Peyer's patch (tissue), 4 donors: ENCODE data around the gene KIAA1614. TPM values are rescaled to one million over a fixed set of nuclear protein-coding genes. Genes with fewer than 3 reads are reported as not detected.

Source experiments
- DNase-seq, 3 donors: peaks; one replicate each; pipeline ENCODE4 v3.0.0-alpha.2; 2017 to 2019
- H3K27ac ChIP-seq, 4 donors: fragments of 200-600 bp; sonication (generic); one replicate each; pipeline ENCODE4 v1.5.1; 2016 to 2019
- H3K27me3 ChIP-seq, 2 donors: fragments of 200-600 bp; sonication (generic); one replicate each; pipeline ENCODE4 v1.5.1; 2019
- H3K36me3 ChIP-seq, 3 donors: fragments of 200-600 bp; sonication (generic); one replicate each; pipeline ENCODE4 v1.5.1; 2016 to 2019
- H3K4me1 ChIP-seq, 4 donors: fragments of 200-600 bp; sonication (generic); one replicate each; pipeline ENCODE4 v1.5.1; 2016 to 2019
- H3K4me3 ChIP-seq, 4 donors: fragments of 200-600 bp; sonication (generic); 1 replicate in 3 of 4; 2 replicates in 1 of 4; pipeline ENCODE4 v1.5.1; 2016 to 2019; ENCODE audit warnings: mild to moderate bottlenecking in 1 of 4
- H3K9me3 ChIP-seq, 4 donors: fragments of 200-600 bp; sonication (generic); one replicate each; pipeline ENCODE4 v1.5.1; 2016 to 2019; ENCODE audit warnings: mild to moderate bottlenecking in 1 of 4
- CTCF ChIP-seq, 6 experiments: fragments of 450-650 bp in 4 of 6; fragments of 200-600 bp in 2 of 6; sonication (generic) in 1 of 6; IDR thresholded peaks; one replicate each; pipeline ENCODE4 v1.5.1; 2017 to 2019; ENCODE audit warnings: antibody characterized with exemption in 6 of 6, mild to moderate bottlenecking in 3 of 6, moderate library complexity in 1 of 6
- POLR2A ChIP-seq, 2 donors: fragments of 450-650 bp; IDR thresholded peaks; one replicate each; pipeline ENCODE4 v1.5.1; 2017; ENCODE audit warnings: antibody characterized with exemption in 2 of 2, mild to moderate bottlenecking in 2 of 2, moderate library complexity in 2 of 2
- total RNA-seq, 4 donors: library from RNA; depleted of rRNA; stranded (reverse); fragments of >200 nt; gene quantifications; one replicate each; pipeline ENCODE4 v1.1.0, GENCODE V29; 2016

The KIAA1614 gene
- total RNA-seq, 4 donors from 2014 or later, result 0.35 to 2.5 (median 1.7) TPM

- Histone ChIP-seq H3K36me3 (peaks cover 0 to 10% (median 0%) of the 10 kb centered on the region in 3 donors), H3K4me1 (peaks cover 0 to 9% (median 0%) of the 10 kb centered on the region in 4 donors), H3K27me3 (no peaks in the 10 kb centered on the region), H3K27ac (no peak overlapping the region), H3K4me3 (no peak overlapping the region), H3K9me3 (no peaks in the 10 kb centered on the region)
- no peak for DNase-seq
- TF ChIP-seq CTCF (IDR thresholded peaks at IDR 0.05), result no peak
- no peak for TF ChIP-seq POLR2A (IDR thresholded peaks at IDR 0.05)
These were observed 57.8 kb downstream of the KIAA1614 start for GRCh38 chr1:180970333-180971079.

- no peaks in the 10 kb centered on the region for H3K9me3 ChIP-seq
- H3K4me1 ChIP-seq, result peaks cover 0 to 9% (median 0%) of the 10 kb centered on the region in 4 donors
- no peak overlapping the region for H3K27ac ChIP-seq
- no peak for DNase-seq
- no peak overlapping the region for H3K4me3 ChIP-seq
- TF ChIP-seq POLR2A (IDR thresholded peaks at IDR 0.05) (no peak), CTCF (IDR thresholded peaks at IDR 0.05) (no peak)
- peaks cover 0 to 18% (median 0%) of the 10 kb centered on the region in 3 donors for H3K36me3 ChIP-seq
- no peaks in the 10 kb centered on the region for H3K27me3 ChIP-seq
These were observed 58.7 kb downstream of the KIAA1614 start for GRCh38 chr1:180971273-180971997.

- no peak for DNase-seq
- Histone ChIP-seq H3K4me1 (peaks cover 0 to 9% (median 0%) of the 10 kb centered on the region in 4 donors), H3K9me3 (no peaks in the 10 kb centered on the region), H3K4me3 (no peak overlapping the region), H3K27me3 (no peaks in the 10 kb centered on the region), H3K27ac (no peak overlapping the region), H3K36me3 (peaks cover 0 to 26% (median 0%) of the 10 kb centered on the region in 3 donors)
- TF ChIP-seq POLR2A (IDR thresholded peaks at IDR 0.05) (no peak), CTCF (IDR thresholded peaks at IDR 0.05) (no peak)
These were observed 60.7 kb downstream of the KIAA1614 start for GRCh38 chr1:180973369-180973768.

GRCh38 chr1:180974236-180974635, 61.5 kb downstream of the KIAA1614 start:
- Histone ChIP-seq H3K9me3 (no peaks in the 10 kb centered on the region), H3K27me3 (no peaks in the 10 kb centered on the region), H3K27ac (no peak overlapping the region), H3K4me3 (no peak overlapping the region), H3K4me1 (peaks cover 0 to 9% (median 0%) of the 10 kb centered on the region in 4 donors), H3K36me3 (peaks cover 0 to 23% (median 0%) of the 10 kb centered on the region in 3 donors)
- no peak for TF ChIP-seq POLR2A (IDR thresholded peaks at IDR 0.05)
- TF ChIP-seq CTCF (IDR thresholded peaks at IDR 0.05), result no peak
- no peak for DNase-seq

GRCh38 chr1:180975551-180975950, 62.9 kb downstream of the KIAA1614 start:
- no peaks in the 10 kb centered on the region for H3K9me3 ChIP-seq
- H3K27ac ChIP-seq, result no peak overlapping the region
- no peaks in the 10 kb centered on the region for H3K27me3 ChIP-seq
- no peak overlapping the region for H3K4me3 ChIP-seq
- H3K36me3 ChIP-seq, result peaks cover 0 to 21% (median 0%) of the 10 kb centered on the region in 3 donors
- no peak for DNase-seq
- TF ChIP-seq CTCF (IDR thresholded peaks at IDR 0.05) (no peak), POLR2A (IDR thresholded peaks at IDR 0.05) (no peak)
- peaks cover 0 to 9% (median 0%) of the 10 kb centered on the region in 4 donors for H3K4me1 ChIP-seq
